Measurements from ENCODE around the gene KLF14.

The KLF14 gene

DNA sequence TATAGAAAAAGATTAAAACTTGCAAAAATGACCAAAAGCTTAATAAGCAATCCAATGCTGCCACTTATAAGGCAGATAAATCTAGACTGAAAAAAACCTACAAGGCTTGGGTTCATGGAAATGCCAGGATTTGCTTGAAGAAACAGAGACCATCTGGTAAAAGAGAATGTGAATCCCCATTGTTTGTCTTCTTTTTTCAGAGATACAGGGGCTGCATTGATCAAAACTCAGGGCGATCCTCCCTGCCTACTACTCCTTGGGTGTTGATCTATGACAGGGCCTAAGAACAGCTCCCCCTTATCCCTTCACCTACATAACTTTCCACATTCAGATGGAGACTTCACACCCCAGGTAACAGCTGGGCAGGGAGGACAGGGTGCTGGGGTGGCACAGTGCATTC lies 44.3 kb downstream of the KLF14 start:
- no peak overlapping the region for H3K4me3 Mint-ChIP-seq

DNA sequence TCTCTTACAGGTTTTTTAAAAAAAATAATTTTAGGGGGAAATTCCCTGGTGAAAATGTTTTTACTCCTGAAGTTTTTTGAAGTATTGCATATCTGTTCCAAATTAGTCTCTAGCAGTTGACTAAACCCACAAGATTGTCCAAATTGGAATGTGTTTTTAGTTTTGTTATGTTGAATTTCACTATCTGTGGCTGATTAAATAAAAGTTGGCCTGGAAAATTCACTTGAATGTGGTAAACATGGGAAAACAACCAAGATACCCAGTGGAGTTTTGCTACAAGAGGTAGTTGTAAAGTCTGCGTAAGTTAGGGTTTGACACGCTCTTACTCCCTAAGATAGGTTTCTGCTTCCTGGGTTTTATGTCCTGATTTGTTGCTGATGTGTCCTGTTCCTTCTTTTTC lies 51.0 kb downstream of the KLF14 start:
- peaks cover 2% of the 10 kb centered on the region for H3K9me3 Mint-ChIP-seq

More for the DNA sequence above, 44.3 kb downstream of the KLF14 start:
- H3K4me1 Mint-ChIP-seq: no peaks in the 10 kb centered on the region
- ATAC-seq: no peak
- H3K9me3 Mint-ChIP-seq: peaks cover 12% of the 10 kb centered on the region
- no peak overlapping the region for H3K27ac Mint-ChIP-seq
- DNase-seq (ENCODE audit: low spot score in 2 of 2): no peak
- no peaks in the 10 kb centered on the region for H3K36me3 Mint-ChIP-seq

More for the DNA sequence above, 51.0 kb downstream of the KLF14 start:
- DNase-seq (ENCODE audit: low spot score in 2 of 2) (no peak), ATAC-seq (no peak)
- no peak overlapping the region for H3K27ac Mint-ChIP-seq
- no peaks in the 10 kb centered on the region for H3K36me3 Mint-ChIP-seq
- no peak overlapping the region for H3K4me3 Mint-ChIP-seq
- H3K4me1 Mint-ChIP-seq: no peaks in the 10 kb centered on the region

Data from stimulated activated effector memory CD8-positive, alpha-beta T cell treated with anti-CD3 and anti-CD28 coated beads, Interleukin-12 subunit alpha, Interleukin-12 subunit beta, amount 100 ng/mL, for 72 hours (primary cell).